CD4-positive, alpha-beta T cell treated with Interferon gamma for 1 hour (primary cell): Measurements from ENCODE around the gene SLC44A1.

ENCODE experiments used
- DNase-seq: peaks from one replicate; pipeline ENCODE4 v3.0.0-alpha.2; 2020

Gene SLC44A1

GRCh38 chr9:105306351-105307140 is 62.1 kb downstream of the SLC44A1 start:
- DNase-seq, result no peak

GRCh38 chr9:105307591-105308130 is 63.2 kb downstream of the SLC44A1 start:
- DNase-seq, result no peak

- DNase-seq, result no peak
Observed at GRCh38 chr9:105308461-105309341, 64.2 kb downstream of the SLC44A1 start.

GRCh38 chr9:105309531-105309931 is 65.1 kb downstream of the SLC44A1 start:
- DNase-seq, result no peak

GRCh38 chr9:105311306-105311705 is 66.9 kb downstream of the SLC44A1 start:
- DNase-seq, result no peak

- no peak for DNase-seq
Observed at GRCh38 chr9:105313238-105313637, 68.8 kb downstream of the SLC44A1 start.

- no peak for DNase-seq
Observed at GRCh38 chr9:105316703-105317102, 72.3 kb downstream of the SLC44A1 start.

- DNase-seq, result no peak
Observed at GRCh38 chr9:105318729-105319191, 74.3 kb downstream of the SLC44A1 start.

GRCh38 chr9:105319202-105319813 is 74.9 kb downstream of the SLC44A1 start:
- no peak for DNase-seq

- DNase-seq, result no peak
Observed at GRCh38 chr9:105320568-105320967, 76.1 kb downstream of the SLC44A1 start.

GRCh38 chr9:105328296-105328695 is 83.8 kb downstream of the SLC44A1 start:
- DNase-seq, result no peak

GRCh38 chr9:105328872-105329718 is 84.6 kb downstream of the SLC44A1 start:
- no peak for DNase-seq

- DNase-seq, result no peak
Observed at GRCh38 chr9:105329719-105330062, 85.2 kb downstream of the SLC44A1 start.

- DNase-seq, result no peak
Observed at GRCh38 chr9:105330201-105330600, 85.8 kb downstream of the SLC44A1 start.

GRCh38 chr9:105330755-105331154 is 86.3 kb downstream of the SLC44A1 start:
- no peak for DNase-seq

- no peak for DNase-seq
Observed at GRCh38 chr9:105331160-105331559, 86.7 kb downstream of the SLC44A1 start.

- DNase-seq, result no peak
Observed at GRCh38 chr9:105331755-105332154, 87.3 kb downstream of the SLC44A1 start.

- DNase-seq, result no peak
Observed at GRCh38 chr9:105332471-105332870, 88.0 kb downstream of the SLC44A1 start.

GRCh38 chr9:105333076-105333475 is 88.6 kb downstream of the SLC44A1 start:
- no peak for DNase-seq

- no peak for DNase-seq
Observed at GRCh38 chr9:105333811-105334210, 89.4 kb downstream of the SLC44A1 start.

- DNase-seq, result no peak
Observed at GRCh38 chr9:105338308-105338707, 93.9 kb downstream of the SLC44A1 start.

GRCh38 chr9:105339849-105340248 is 95.4 kb downstream of the SLC44A1 start:
- DNase-seq, result no peak
